Measurements from ENCODE around the gene ZEB1.

The ZEB1 gene

GRCh38 chr10:31451766-31452165 lies 132.8 kb downstream of the ZEB1 start:
- TF ChIP-seq MAX (IDR thresholded peaks at IDR 0.05; ENCODE audit: low read depth, low read length) (no peak), POLR2A (IDR thresholded peaks at IDR 0.05; ENCODE audit: extremely low read depth, insufficient read length) (no peak), CTCF (IDR thresholded peaks at IDR 0.05; ENCODE audit: low read depth, low read length) (no peak), MYC (IDR thresholded peaks at IDR 0.05; ENCODE audit: low read depth, low read length) (no peak)
- DNase-seq (ENCODE audit: low read depth) = no peak
- no peak overlapping the region for H3K4me3 ChIP-seq (ENCODE audit: low read depth, low read length)

GRCh38 chr10:31456468-31456867 lies 137.5 kb downstream of the ZEB1 start:
- TF ChIP-seq MYC (IDR thresholded peaks at IDR 0.05; ENCODE audit: low read depth, low read length) (no peak), CTCF (IDR thresholded peaks at IDR 0.05; ENCODE audit: low read depth, low read length) (no peak), MAX (IDR thresholded peaks at IDR 0.05; ENCODE audit: low read depth, low read length) (no peak), POLR2A (IDR thresholded peaks at IDR 0.05; ENCODE audit: extremely low read depth, insufficient read length) (no peak)
- DNase-seq (ENCODE audit: low read depth) = no peak
- H3K4me3 ChIP-seq (ENCODE audit: low read depth, low read length) = no peak overlapping the region

- no peak for DNase-seq (ENCODE audit: low read depth)
- no peak for TF ChIP-seq MYC (IDR thresholded peaks at IDR 0.05; ENCODE audit: low read depth, low read length)
- no peak for TF ChIP-seq CTCF (IDR thresholded peaks at IDR 0.05; ENCODE audit: low read depth, low read length)
- no peak for TF ChIP-seq MAX (IDR thresholded peaks at IDR 0.05; ENCODE audit: low read depth, low read length)
- no peak for TF ChIP-seq POLR2A (IDR thresholded peaks at IDR 0.05; ENCODE audit: extremely low read depth, insufficient read length)
- H3K4me3 ChIP-seq (ENCODE audit: low read depth, low read length) = no peak overlapping the region
Measured at GRCh38 chr10:31457858-31458257, 138.8 kb downstream of the ZEB1 start.

GRCh38 chr10:31458974-31459373 lies 140.0 kb downstream of the ZEB1 start:
- TF ChIP-seq MAX (IDR thresholded peaks at IDR 0.05; ENCODE audit: low read depth, low read length) = no peak
- no peak for TF ChIP-seq CTCF (IDR thresholded peaks at IDR 0.05; ENCODE audit: low read depth, low read length)
- TF ChIP-seq MYC (IDR thresholded peaks at IDR 0.05; ENCODE audit: low read depth, low read length) = no peak
- TF ChIP-seq POLR2A (IDR thresholded peaks at IDR 0.05; ENCODE audit: extremely low read depth, insufficient read length) = no peak
- H3K4me3 ChIP-seq (ENCODE audit: low read depth, low read length) = no peak overlapping the region
- DNase-seq (ENCODE audit: low read depth) = no peak

- no peak for TF ChIP-seq CTCF (IDR thresholded peaks at IDR 0.05; ENCODE audit: low read depth, low read length)
- no peak for TF ChIP-seq MYC (IDR thresholded peaks at IDR 0.05; ENCODE audit: low read depth, low read length)
- no peak for TF ChIP-seq POLR2A (IDR thresholded peaks at IDR 0.05; ENCODE audit: extremely low read depth, insufficient read length)
- no peak for TF ChIP-seq MAX (IDR thresholded peaks at IDR 0.05; ENCODE audit: low read depth, low read length)
- no peak for DNase-seq (ENCODE audit: low read depth)
- H3K4me3 ChIP-seq (ENCODE audit: low read depth, low read length) = no peak overlapping the region
Measured at GRCh38 chr10:31460242-31460641, 141.2 kb downstream of the ZEB1 start.

GRCh38 chr10:31464552-31464951 lies 145.5 kb downstream of the ZEB1 start:
- TF ChIP-seq MAX (IDR thresholded peaks at IDR 0.05; ENCODE audit: low read depth, low read length) (no peak), POLR2A (IDR thresholded peaks at IDR 0.05; ENCODE audit: extremely low read depth, insufficient read length) (no peak), CTCF (IDR thresholded peaks at IDR 0.05; ENCODE audit: low read depth, low read length) (no peak), MYC (IDR thresholded peaks at IDR 0.05; ENCODE audit: low read depth, low read length) (no peak)
- no peak overlapping the region for H3K4me3 ChIP-seq (ENCODE audit: low read depth, low read length)
- DNase-seq (ENCODE audit: low read depth) = no peak

Data from NB4 (cell line).